ENCODE data around the gene GPATCH2L.
A peak's percentile ranks its signal among the peaks of the same experiment; 100 is the strongest.

Gene GPATCH2L

GRCh38 chr14:76252471-76252870 lies 100.7 kb downstream of the GPATCH2L start:
- no peak overlapping the region for H3K27ac Mint-ChIP-seq
- H3K4me3 Mint-ChIP-seq: no peak overlapping the region
- H3K36me3 Mint-ChIP-seq: no peaks in the 10 kb centered on the region
- ATAC-seq: no peak
- no peak for DNase-seq (ENCODE audit: low spot score in 2 of 2)
- H3K9me3 Mint-ChIP-seq: no peaks in the 10 kb centered on the region
- H3K4me1 Mint-ChIP-seq: no peaks in the 10 kb centered on the region

DNA sequence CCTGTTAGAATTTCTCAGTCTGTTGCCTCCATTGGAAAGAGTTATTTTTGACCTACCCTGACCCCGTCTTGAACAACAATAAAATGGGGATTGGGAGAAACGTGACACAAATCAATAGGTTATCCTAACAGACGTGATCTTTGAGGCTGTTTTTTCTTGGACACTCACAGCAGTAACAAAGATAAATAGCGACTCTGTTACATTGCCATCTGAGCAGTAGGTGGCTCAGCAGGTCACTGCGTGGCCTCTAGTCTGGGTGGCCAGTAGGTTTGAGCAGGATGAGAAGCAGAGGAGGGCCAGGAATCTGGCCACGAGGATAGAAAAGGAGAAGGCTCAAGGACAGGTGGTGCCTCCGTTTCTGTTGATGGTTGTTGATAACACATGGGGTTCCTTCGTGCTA lies 101.4 kb downstream of the GPATCH2L start:
- H3K36me3 Mint-ChIP-seq: no peaks in the 10 kb centered on the region
- H3K9me3 Mint-ChIP-seq: no peaks in the 10 kb centered on the region
- no peak overlapping the region for H3K4me3 Mint-ChIP-seq
- DNase-seq (ENCODE audit: low spot score in 2 of 2) (no peak), ATAC-seq (no peak)
- H3K4me1 Mint-ChIP-seq: no peaks in the 10 kb centered on the region
- H3K27ac Mint-ChIP-seq: no peak overlapping the region

DNA sequence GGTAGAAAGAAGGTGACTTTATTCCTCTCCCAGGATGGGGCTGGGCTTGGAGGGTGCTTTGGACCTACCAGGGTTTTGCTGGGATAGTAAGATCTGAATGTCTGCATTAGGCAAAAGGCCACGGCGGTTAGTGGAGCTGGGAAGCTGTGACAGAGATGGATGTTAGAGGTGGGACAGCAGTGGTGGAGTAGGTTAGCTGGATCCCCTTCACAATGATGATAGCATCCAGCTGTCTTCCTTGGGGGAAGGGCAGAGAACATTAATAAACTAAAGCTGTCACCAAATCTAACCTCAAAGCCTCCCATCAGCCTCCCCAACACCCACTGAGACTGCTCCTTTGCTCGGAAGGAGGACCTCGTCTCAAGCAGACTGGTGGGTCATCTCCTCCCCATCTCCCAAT lies 104.8 kb downstream of the GPATCH2L start:
- no peak overlapping the region for H3K4me3 Mint-ChIP-seq
- H3K36me3 Mint-ChIP-seq: no peaks in the 10 kb centered on the region
- H3K4me1 Mint-ChIP-seq: no peaks in the 10 kb centered on the region
- ATAC-seq (no peak), DNase-seq (ENCODE audit: low spot score in 2 of 2) (no peak)
- H3K27ac Mint-ChIP-seq: no peak overlapping the region
- H3K9me3 Mint-ChIP-seq: no peaks in the 10 kb centered on the region

DNA sequence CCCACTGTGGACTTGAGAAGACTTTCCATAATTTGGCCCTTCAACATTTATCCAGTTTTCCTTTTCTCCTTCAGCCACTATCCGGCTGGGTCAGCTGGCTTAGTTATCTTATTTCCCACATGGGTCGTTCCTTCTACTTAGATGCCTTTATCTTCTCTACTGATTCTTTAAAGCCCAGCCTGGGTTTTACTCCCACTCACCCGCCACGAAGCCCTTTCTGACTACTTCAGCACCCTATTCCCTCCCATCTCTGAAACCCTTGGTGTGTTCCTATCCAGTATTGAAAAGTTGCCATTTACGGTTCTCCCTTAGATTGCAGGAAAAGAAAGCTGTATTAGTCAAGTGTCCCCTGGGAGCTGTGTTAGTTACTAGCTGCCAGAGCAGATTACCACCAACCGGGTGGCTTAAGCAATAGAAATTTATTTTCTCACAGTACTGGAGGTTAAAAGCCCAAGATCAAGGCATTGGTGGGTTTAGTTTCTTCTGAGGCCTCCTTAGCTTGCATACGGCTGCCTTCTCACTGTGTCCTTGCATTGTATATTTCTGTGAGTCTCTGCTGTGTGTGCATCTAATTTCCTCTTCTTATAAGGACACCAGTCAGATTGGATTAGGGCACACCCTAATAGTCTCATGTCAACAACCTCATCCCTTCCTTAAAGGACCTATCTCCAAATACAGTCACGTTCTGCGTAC lies 105.5 kb downstream of the GPATCH2L start:
- Mint-ChIP-seq H3K4me1 (no peaks in the 10 kb centered on the region), H3K4me3 (no peak overlapping the region), H3K27ac (peak overlapping the region; percentile 69), H3K36me3 (no peaks in the 10 kb centered on the region), H3K9me3 (no peaks in the 10 kb centered on the region)
- DNase-seq (ENCODE audit: low spot score in 2 of 2): no peak
- ATAC-seq: no peak

DNA sequence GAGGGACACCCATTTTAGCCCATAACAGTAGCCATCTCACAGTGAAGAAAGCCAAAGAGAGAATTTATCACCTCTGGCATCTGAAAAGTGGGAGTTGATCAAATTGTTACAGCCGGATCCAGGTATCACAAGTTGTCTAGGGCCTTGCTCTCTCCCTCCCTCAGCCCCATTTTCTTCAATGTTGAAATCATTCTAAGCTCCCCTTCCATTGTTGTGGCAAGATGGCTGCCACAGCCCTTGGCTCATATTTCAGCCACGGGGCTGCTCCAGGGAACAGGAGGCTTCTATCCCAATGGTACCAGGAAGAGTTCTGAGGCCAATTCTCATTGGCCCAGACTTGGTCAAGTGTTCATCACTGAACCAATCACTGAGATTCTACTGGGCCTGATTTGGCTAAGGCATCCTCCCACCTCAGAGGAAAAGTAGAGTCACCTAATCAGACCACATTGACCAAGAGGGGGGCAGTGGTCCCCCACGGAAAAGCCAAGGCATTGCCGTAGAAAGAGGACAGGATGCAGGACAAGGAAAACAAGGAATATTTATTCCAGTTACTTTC lies 106.2 kb downstream of the GPATCH2L start:
- Mint-ChIP-seq H3K9me3 (no peaks in the 10 kb centered on the region), H3K4me1 (no peaks in the 10 kb centered on the region)
- no peak for DNase-seq (ENCODE audit: low spot score in 2 of 2)

DNA sequence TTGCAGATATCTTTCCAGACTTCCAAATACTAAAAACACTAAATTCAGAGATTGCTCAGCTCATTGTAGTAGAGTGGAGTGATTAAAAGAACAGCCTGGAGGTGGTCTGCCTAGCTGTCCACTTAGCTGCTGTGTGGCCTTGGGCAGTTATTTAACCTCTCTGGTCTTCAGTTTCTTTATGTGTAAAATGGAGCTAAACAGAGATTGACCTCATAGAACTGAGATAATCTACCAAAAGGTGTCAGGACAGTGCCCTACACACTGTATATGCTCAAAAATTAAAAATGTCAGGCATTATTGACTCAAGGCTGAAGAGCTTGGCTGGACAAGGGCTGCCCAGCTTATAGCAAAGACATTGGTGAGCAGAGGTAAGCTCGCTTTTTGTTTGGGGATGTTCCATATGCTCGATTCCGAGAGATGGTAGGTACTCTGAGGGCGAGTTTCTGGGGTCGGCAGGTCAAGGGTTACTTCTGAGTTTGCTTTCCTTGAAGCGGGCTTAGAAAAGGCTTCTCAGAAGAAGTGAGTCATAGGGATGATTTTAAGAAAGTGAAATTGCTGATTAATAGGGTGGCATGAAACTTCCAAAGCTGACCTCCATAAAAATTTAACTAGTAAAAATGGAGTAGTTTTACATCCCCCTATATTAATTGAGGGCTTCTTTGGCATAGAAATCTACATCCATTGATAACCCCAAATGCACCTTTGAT lies 107.5 kb downstream of the GPATCH2L start:
- H3K27ac Mint-ChIP-seq: no peak overlapping the region
- no peak for DNase-seq (ENCODE audit: low spot score in 2 of 2)
- no peak overlapping the region for H3K4me3 Mint-ChIP-seq
- no peaks in the 10 kb centered on the region for H3K9me3 Mint-ChIP-seq
- no peak for ATAC-seq
- H3K36me3 Mint-ChIP-seq: no peaks in the 10 kb centered on the region
- H3K4me1 Mint-ChIP-seq: no peaks in the 10 kb centered on the region

More for the DNA sequence above, 106.2 kb downstream of the GPATCH2L start:
- H3K4me3 Mint-ChIP-seq: no peak overlapping the region
- no peak for ATAC-seq
- no peak overlapping the region for H3K27ac Mint-ChIP-seq
- H3K36me3 Mint-ChIP-seq: no peaks in the 10 kb centered on the region

DNA sequence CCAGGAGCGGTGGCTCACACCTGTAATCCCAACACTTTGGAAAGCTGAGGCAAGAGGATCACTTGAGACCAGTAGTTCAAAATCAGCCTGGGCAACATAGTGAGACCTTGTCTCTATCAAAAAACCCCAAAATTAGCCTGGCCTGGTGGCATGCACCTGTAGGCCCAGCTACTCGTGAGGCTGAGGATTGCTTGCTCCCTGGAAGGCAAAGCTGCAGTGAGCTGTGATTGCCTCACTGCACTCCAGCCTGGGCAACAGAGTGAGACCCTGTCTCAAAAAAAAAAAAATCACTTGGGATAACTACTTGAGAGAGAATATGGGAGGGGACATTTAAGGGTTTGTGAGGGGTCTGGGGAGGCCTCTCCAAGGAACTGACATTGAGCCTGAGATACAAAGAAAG lies 109.0 kb downstream of the GPATCH2L start:
- DNase-seq (ENCODE audit: low spot score in 2 of 2) (no peak), ATAC-seq (no peak)
- no peak overlapping the region for H3K27ac Mint-ChIP-seq
- no peaks in the 10 kb centered on the region for H3K9me3 Mint-ChIP-seq
- H3K4me1 Mint-ChIP-seq: no peaks in the 10 kb centered on the region
- H3K36me3 Mint-ChIP-seq: no peaks in the 10 kb centered on the region
- no peak overlapping the region for H3K4me3 Mint-ChIP-seq

DNA sequence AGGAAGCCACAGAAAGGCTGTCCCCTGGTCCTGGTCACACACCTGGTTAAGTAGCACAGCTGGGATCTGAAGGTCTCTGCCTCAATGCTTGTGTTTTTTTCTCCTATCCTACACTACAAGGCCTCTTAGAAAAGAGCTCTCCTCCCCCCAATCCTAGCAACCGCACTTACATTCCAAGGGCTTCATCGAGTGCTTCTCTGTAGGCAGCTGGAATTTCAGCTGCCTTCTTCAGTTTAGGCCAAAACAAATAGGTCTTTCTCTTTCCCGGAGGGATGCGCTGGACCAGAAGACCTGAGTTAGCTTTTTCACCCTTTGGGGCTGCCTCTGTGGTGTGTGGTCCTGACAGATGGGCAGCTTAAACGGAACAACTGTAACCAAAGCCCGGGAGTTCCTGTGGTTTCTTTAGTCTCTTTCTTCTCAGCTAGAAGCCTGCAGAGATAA lies 109.7 kb downstream of the GPATCH2L start:
- Mint-ChIP-seq H3K36me3 (no peaks in the 10 kb centered on the region), H3K27ac (no peak overlapping the region), H3K9me3 (no peaks in the 10 kb centered on the region), H3K4me3 (no peak overlapping the region), H3K4me1 (no peaks in the 10 kb centered on the region)
- DNase-seq (ENCODE audit: low spot score in 2 of 2) (no peak), ATAC-seq (no peak)

GRCh38 chr14:76262641-76263040 lies 110.9 kb downstream of the GPATCH2L start:
- H3K27ac Mint-ChIP-seq: no peak overlapping the region
- ATAC-seq (no peak), DNase-seq (ENCODE audit: low spot score in 2 of 2) (no peak)
- no peaks in the 10 kb centered on the region for H3K36me3 Mint-ChIP-seq
- no peaks in the 10 kb centered on the region for H3K9me3 Mint-ChIP-seq
- no peaks in the 10 kb centered on the region for H3K4me1 Mint-ChIP-seq
- no peak overlapping the region for H3K4me3 Mint-ChIP-seq
